GM12878 (cell line): Measurements from ENCODE around the gene OPA1. TPM values are rescaled to one million over a fixed set of nuclear protein-coding genes. Genes with fewer than 3 reads are reported as not detected.

Experiments used
- GABPA ChIP-seq: IDR thresholded peaks from 2 replicates; pipeline ENCODE4 v1.6.1; 2014; ENCODE audit warnings: antibody characterized with exemption, low read depth, mild to moderate bottlenecking, inconsistent platforms
- TCF3 ChIP-seq: IDR thresholded peaks from 2 replicates; pipeline ENCODE4 v1.6.1; 2012; ENCODE audit warnings: low read depth, mild to moderate bottlenecking, low read length, borderline replicate concordance; ENCODE audit not compliant: insufficient read depth
- ZSCAN29 ChIP-seq: fragments of 450-650 bp; IDR thresholded peaks from 2 replicates; pipeline ENCODE4 v1.6.1; 2017; ENCODE audit warnings: mild to moderate bottlenecking, moderate library complexity
- polyA plus RNA-seq, 11 experiments: library from polyadenylated mRNA; depleted of rRNA in 4 of 11; unstranded in 6 of 11; stranded (reverse) in 5 of 11; fragments of >200 nt; fragmentation: Nextera tagmentation in 4 of 11; fragmentation: Illumina TruSeq in 1 of 11; extraction: Ambion mirVana in 4 of 11; extraction: Trizol in 1 of 11; gene quantifications; 1 replicate in 1 of 11; 2 replicates in 10 of 11; pipeline versions ENCODE4 v1.2.1 to v1.2.3, GENCODE V29; 2011 to 2016; ENCODE audit warnings: inconsistent platforms in 2 of 11, missing spikeins in 2 of 11, low read depth in 1 of 11
- total RNA-seq, 4 experiments: library from RNA; depleted of rRNA in 3 of 4; stranded (reverse); fragments of >200 nt in 3 of 4; fragmentation: Illumina TruSeq in 1 of 4; extraction: Trizol in 1 of 4; gene quantifications; 2 replicates each; pipeline versions ENCODE4 v1.2.1 to v1.2.3, GENCODE V29; 2013 to 2021
- TF ChIP-seq, protein P1 (sequence below): IDR thresholded peaks from 2 replicates; pipeline ENCODE4 v1.6.1; 2012; ENCODE audit warnings: low read depth, low read length, improper control_type of control experiment
- TF ChIP-seq, protein P2 (sequence below): fragments of 450-650 bp; IDR thresholded peaks from 2 replicates; pipeline ENCODE4 v1.6.1; 2017; ENCODE audit warnings: antibody characterized with exemption, mild to moderate bottlenecking, moderate library complexity
- TF ChIP-seq, protein P3 (sequence below): fragments of 450-650 bp; IDR thresholded peaks from 2 replicates; pipeline ENCODE4 v1.6.1; 2016; ENCODE audit warnings: mild to moderate bottlenecking, moderate library complexity, borderline replicate concordance

Gene OPA1
- total and polyA plus RNA-seq, 10 of the 15 experiments (the other 5 are each of a cell fraction or from before 2014, with no cell fraction given) = 14.7 to 108 (median 59.3) TPM

DNA sequence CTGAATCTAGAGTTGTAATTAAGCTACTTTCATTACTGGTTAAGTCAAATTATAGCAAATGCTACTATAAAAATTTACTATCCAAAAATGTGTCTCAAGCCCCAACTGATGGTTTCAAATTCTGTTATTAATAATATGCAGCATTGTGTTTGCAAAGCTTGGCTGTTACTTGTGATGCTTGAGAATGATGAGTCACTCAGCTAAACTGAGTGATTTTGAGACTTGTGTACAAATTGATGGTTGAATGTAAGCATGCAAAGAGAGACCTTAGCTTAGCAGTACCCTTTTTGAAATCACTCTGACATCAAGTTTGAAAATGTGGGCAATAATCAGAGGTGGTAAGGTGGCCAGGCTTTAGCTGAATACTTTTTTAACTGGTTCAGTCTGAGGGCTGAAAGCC, 27.6 kb downstream of the OPA1 start (continued):
- TF ChIP-seq, protein P1, sequence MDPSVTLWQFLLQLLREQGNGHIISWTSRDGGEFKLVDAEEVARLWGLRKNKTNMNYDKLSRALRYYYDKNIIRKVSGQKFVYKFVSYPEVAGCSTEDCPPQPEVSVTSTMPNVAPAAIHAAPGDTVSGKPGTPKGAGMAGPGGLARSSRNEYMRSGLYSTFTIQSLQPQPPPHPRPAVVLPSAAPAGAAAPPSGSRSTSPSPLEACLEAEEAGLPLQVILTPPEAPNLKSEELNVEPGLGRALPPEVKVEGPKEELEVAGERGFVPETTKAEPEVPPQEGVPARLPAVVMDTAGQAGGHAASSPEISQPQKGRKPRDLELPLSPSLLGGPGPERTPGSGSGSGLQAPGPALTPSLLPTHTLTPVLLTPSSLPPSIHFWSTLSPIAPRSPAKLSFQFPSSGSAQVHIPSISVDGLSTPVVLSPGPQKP = no peak
- TF ChIP-seq, protein P2, sequence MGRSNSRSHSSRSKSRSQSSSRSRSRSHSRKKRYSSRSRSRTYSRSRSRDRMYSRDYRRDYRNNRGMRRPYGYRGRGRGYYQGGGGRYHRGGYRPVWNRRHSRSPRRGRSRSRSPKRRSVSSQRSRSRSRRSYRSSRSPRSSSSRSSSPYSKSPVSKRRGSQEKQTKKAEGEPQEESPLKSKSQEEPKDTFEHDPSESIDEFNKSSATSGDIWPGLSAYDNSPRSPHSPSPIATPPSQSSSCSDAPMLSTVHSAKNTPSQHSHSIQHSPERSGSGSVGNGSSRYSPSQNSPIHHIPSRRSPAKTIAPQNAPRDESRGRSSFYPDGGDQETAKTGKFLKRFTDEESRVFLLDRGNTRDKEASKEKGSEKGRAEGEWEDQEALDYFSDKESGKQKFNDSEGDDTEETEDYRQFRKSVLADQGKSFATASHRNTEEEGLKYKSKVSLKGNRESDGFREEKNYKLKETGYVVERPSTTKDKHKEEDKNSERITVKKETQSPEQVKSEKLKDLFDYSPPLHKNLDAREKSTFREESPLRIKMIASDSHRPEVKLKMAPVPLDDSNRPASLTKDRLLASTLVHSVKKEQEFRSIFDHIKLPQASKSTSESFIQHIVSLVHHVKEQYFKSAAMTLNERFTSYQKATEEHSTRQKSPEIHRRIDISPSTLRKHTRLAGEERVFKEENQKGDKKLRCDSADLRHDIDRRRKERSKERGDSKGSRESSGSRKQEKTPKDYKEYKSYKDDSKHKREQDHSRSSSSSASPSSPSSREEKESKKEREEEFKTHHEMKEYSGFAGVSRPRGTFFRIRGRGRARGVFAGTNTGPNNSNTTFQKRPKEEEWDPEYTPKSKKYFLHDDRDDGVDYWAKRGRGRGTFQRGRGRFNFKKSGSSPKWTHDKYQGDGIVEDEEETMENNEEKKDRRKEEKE = no peak
- TF ChIP-seq ZSCAN29 = no peak
- TF ChIP-seq TCF3 = no peak
- no peak for TF ChIP-seq GABPA
- TF ChIP-seq, protein P3, sequence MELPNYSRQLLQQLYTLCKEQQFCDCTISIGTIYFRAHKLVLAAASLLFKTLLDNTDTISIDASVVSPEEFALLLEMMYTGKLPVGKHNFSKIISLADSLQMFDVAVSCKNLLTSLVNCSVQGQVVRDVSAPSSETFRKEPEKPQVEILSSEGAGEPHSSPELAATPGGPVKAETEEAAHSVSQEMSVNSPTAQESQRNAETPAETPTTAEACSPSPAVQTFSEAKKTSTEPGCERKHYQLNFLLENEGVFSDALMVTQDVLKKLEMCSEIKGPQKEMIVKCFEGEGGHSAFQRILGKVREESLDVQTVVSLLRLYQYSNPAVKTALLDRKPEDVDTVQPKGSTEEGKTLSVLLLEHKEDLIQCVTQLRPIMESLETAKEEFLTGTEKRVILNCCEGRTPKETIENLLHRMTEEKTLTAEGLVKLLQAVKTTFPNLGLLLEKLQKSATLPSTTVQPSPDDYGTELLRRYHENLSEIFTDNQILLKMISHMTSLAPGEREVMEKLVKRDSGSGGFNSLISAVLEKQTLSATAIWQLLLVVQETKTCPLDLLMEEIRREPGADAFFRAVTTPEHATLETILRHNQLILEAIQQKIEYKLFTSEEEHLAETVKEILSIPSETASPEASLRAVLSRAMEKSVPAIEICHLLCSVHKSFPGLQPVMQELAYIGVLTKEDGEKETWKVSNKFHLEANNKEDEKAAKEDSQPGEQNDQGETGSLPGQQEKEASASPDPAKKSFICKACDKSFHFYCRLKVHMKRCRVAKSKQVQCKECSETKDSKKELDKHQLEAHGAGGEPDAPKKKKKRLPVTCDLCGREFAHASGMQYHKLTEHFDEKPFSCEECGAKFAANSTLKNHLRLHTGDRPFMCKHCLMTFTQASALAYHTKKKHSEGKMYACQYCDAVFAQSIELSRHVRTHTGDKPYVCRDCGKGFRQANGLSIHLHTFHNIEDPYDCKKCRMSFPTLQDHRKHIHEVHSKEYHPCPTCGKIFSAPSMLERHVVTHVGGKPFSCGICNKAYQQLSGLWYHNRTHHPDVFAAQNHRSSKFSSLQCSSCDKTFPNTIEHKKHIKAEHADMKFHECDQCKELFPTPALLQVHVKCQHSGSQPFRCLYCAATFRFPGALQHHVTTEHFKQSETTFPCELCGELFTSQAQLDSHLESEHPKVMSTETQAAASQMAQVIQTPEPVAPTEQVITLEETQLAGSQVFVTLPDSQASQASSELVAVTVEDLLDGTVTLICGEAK = no peak
